ENCODE results near the gene TTC36. TPM values are rescaled to one million over a fixed set of nuclear protein-coding genes. Genes with fewer than 3 reads are reported as not detected.

TTC36 gene
- total RNA-seq, 1 donor from 2014 or later, result not detected

DNA sequence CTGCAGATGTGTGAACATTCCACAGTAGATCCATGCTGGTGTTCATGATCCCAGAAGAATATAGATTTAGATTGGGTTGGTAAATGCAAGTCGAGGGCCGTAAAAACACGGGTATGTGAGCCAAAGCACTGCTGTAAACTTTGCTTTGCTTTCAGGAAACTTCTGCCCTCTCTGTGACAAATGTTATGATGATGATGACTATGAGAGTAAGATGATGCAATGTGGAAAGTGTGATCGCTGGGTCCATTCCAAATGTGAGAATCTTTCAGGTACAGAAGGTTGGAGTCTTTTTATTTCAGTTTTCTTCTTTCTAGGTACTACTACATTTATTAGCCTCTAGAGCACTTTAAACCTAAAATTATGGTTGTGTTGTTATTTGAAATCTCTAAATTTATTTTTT lies 36.2 kb upstream of the TTC36 start:
- Histone ChIP-seq H3K9me3 (no peaks in the 10 kb centered on the region), H3K4me3 (no peak overlapping the region), H3K27me3 (no peaks in the 10 kb centered on the region), H3K27ac (no peak overlapping the region), H3K4me1 (no peaks in the 10 kb centered on the region), H3K36me3 (peaks cover 6 to 70% of the 10 kb centered on the region in 2 donors)
- TF ChIP-seq, protein P1, sequence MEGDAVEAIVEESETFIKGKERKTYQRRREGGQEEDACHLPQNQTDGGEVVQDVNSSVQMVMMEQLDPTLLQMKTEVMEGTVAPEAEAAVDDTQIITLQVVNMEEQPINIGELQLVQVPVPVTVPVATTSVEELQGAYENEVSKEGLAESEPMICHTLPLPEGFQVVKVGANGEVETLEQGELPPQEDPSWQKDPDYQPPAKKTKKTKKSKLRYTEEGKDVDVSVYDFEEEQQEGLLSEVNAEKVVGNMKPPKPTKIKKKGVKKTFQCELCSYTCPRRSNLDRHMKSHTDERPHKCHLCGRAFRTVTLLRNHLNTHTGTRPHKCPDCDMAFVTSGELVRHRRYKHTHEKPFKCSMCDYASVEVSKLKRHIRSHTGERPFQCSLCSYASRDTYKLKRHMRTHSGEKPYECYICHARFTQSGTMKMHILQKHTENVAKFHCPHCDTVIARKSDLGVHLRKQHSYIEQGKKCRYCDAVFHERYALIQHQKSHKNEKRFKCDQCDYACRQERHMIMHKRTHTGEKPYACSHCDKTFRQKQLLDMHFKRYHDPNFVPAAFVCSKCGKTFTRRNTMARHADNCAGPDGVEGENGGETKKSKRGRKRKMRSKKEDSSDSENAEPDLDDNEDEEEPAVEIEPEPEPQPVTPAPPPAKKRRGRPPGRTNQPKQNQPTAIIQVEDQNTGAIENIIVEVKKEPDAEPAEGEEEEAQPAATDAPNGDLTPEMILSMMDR (IDR thresholded peaks at IDR 0.05), result no peak
- TF ChIP-seq POLR2A (IDR thresholded peaks at IDR 0.05) (no peak), POLR2AphosphoS5 (IDR thresholded peaks at IDR 0.05; ENCODE audit: insufficient read depth in 1 of 2, low read depth in 1 of 2) (no peak)
- DNase-seq (ENCODE audit: extremely low spot score in 2 of 2), result no peak
- intact Hi-C loops (cut with DNase I), result no loop called here

DNA sequence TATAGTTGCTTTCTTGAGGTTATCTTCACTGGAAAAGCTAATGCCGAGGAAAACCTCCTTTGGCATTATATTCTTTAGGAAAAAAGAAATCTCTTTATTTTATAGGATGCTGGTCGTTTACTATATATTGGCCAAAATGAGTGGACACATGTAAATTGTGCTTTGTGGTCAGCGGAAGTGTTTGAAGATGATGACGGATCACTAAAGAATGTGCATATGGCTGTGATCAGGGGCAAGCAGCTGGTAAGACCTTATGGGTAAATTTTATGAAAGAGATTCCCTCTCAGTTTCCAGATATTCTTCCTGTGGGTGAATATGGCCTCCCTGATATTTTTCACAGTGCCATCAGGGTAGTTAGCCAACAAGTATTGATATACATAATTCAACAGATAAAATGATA lies 29.4 kb upstream of the TTC36 start:
- H3K36me3 ChIP-seq, result peaks cover 0 to 95% of the 10 kb centered on the region in 2 donors
- intact Hi-C loops (cut with DNase I), result no loop called here
- TF ChIP-seq, protein P1 (IDR thresholded peaks at IDR 0.05), result no peak
- TF ChIP-seq POLR2AphosphoS5 (IDR thresholded peaks at IDR 0.05; ENCODE audit: insufficient read depth in 1 of 2, low read depth in 1 of 2) (no peak), POLR2A (IDR thresholded peaks at IDR 0.05) (no peak)
- no peak for DNase-seq (ENCODE audit: extremely low spot score in 2 of 2)
- H3K9me3 ChIP-seq, result no peaks in the 10 kb centered on the region
- no peak overlapping the region for H3K4me3 ChIP-seq
- H3K27me3 ChIP-seq, result no peaks in the 10 kb centered on the region
- no peaks in the 10 kb centered on the region for H3K4me1 ChIP-seq
- no peak overlapping the region for H3K27ac ChIP-seq

DNA sequence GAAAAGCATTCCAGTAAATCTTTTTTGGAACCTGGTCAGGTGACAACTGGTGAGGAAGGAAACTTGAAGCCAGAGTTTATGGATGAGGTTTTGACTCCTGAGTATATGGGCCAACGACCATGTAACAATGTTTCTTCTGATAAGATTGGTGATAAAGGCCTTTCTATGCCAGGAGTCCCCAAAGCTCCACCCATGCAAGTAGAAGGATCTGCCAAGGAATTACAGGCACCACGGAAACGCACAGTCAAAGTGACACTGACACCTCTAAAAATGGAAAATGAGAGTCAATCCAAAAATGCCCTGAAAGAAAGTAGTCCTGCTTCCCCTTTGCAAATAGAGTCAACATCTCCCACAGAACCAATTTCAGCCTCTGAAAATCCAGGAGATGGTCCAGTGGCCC lies 24.1 kb upstream of the TTC36 start:
- Histone ChIP-seq H3K4me1 (no peaks in the 10 kb centered on the region), H3K27ac (no peak overlapping the region), H3K9me3 (no peaks in the 10 kb centered on the region), H3K27me3 (no peaks in the 10 kb centered on the region), H3K36me3 (peaks cover 0 to 91% of the 10 kb centered on the region in 2 donors), H3K4me3 (no peak overlapping the region)
- TF ChIP-seq, protein P1 (IDR thresholded peaks at IDR 0.05), result no peak
- TF ChIP-seq POLR2A (IDR thresholded peaks at IDR 0.05) (no peak), POLR2AphosphoS5 (IDR thresholded peaks at IDR 0.05; ENCODE audit: insufficient read depth in 1 of 2, low read depth in 1 of 2) (no peak)
- intact Hi-C loops (cut with DNase I), result no loop called here
- no peak for DNase-seq (ENCODE audit: extremely low spot score in 2 of 2)

DNA sequence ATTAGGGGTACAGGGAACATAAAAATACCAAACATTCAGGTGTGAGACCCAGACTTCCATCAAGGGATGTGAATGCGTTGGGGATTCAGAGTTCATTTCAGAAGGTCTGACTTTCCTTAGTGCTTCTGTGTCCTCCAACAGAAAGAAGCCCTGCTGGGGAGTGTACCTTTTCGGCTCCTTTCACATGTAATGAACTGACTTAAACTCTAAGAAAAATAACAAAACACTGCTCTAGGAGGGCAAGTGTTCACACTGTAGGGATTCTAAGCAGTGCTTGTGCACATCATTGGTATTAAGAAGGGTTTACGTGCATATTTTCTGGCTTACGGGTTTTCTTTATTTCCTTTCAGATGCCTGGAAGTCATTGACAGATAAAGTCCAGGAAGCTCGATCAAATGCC lies 15.7 kb upstream of the TTC36 start:
- no peak for TF ChIP-seq POLR2A (IDR thresholded peaks at IDR 0.05)
- intact Hi-C loops (cut with DNase I), result no loop called here
- Histone ChIP-seq H3K4me1 (no peaks in the 10 kb centered on the region), H3K4me3 (no peak overlapping the region), H3K27me3 (no peaks in the 10 kb centered on the region), H3K27ac (no peak overlapping the region), H3K9me3 (no peaks in the 10 kb centered on the region), H3K36me3 (peaks cover 10 to 94% of the 10 kb centered on the region in 2 donors)
- no peak for DNase-seq (ENCODE audit: extremely low spot score in 2 of 2)

DNA sequence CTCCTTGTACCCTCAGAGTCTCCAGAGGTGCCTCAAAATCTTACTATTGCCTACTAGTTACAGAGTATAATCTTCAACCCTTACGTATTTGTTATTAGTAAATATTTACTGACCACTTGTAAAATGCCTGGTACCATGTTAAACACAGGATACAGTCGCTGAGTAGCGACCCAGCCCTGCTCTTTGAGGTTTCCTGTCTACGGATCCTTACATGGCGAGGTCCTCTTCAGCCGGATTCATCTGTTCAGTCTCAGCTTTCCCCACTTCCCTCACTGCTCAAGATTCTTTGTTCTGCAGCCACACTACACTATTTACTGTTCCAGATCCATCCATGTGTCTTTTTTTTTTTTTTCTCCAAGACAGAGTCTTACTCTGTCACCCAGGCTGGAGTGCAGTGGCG lies 13.2 kb upstream of the TTC36 start:
- Histone ChIP-seq H3K4me3 (no peak overlapping the region), H3K9me3 (no peaks in the 10 kb centered on the region), H3K27ac (no peak overlapping the region), H3K4me1 (no peaks in the 10 kb centered on the region), H3K36me3 (peaks cover 10 to 89% of the 10 kb centered on the region in 2 donors), H3K27me3 (no peaks in the 10 kb centered on the region)
- intact Hi-C loops (cut with DNase I), result no loop called here
- no peak for TF ChIP-seq POLR2AphosphoS5 (IDR thresholded peaks at IDR 0.05; ENCODE audit: insufficient read depth in 1 of 2, low read depth in 1 of 2)
- TF ChIP-seq, protein P1 (IDR thresholded peaks at IDR 0.05), result no peak
- no peak for TF ChIP-seq POLR2A (IDR thresholded peaks at IDR 0.05)
- no peak for DNase-seq (ENCODE audit: extremely low spot score in 2 of 2)

DNA sequence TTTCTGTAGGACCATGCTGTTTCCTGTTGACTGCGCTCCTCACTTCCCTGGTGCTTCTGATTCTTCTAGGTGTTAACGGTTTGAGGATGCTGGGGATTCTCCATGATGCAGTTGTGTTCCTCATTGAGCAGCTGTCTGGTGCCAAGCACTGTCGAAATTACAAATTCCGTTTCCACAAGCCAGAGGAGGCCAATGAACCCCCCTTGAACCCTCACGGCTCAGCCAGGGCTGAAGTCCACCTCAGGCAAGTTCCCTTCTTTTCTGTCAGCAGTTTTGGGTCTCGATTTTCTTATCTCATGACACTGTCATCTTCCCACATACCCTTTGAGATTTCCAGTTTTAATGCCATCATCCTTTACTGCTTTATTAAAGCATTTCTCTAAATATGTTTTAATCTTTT lies 7.7 kb upstream of the TTC36 start:
- H3K9me3 ChIP-seq, result no peaks in the 10 kb centered on the region
- intact Hi-C loops (cut with DNase I), result no loop called here
- no peak for TF ChIP-seq POLR2AphosphoS5 (IDR thresholded peaks at IDR 0.05; ENCODE audit: insufficient read depth in 1 of 2, low read depth in 1 of 2)
- TF ChIP-seq POLR2A (IDR thresholded peaks at IDR 0.05), result no peak
- TF ChIP-seq, protein P1 (IDR thresholded peaks at IDR 0.05), result no peak
- H3K27me3 ChIP-seq, result no peaks in the 10 kb centered on the region
- H3K27ac ChIP-seq, result no peak overlapping the region
- no peak for DNase-seq (ENCODE audit: extremely low spot score in 2 of 2)
- no peak overlapping the region for H3K4me3 ChIP-seq
- peaks cover 6 to 71% of the 10 kb centered on the region in 2 donors for H3K36me3 ChIP-seq
- H3K4me1 ChIP-seq, result no peaks in the 10 kb centered on the region

Measured in vagina (tissue), 2 donors.